ENCODE results near the gene NR4A1.

DNA sequence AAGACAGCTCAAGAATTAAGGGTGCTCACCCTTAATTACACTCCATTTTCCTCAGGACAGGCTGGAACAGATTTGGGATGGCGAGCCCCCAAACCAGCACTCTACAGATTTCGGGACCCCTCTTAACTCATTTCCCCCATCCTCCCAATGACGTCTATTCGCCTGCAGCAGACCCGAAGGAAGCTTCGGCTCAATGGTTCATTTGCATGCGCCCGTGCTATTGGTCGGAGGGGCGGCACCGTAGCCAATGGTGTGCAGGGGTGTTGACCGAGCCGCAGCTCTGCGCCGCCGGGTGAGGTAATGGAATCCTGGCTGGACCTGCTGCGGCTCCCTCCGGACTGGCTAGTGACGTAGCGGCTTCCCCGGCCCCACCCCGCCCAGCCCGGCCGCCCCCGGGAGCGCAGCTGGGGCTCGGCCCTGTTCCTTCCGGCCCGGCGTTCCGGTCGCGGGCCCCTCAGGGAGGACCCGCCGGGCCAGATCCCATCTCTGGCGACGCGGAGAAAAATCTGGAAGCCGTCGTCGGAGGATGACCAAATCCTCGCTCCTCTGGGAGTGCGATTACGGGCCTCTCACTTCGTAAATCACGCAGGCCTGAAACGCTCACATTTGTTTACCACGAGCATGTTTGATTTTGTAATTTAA lies 18.3 kb upstream of the NR4A1 start:
- TF ChIP-seq, protein P1, sequence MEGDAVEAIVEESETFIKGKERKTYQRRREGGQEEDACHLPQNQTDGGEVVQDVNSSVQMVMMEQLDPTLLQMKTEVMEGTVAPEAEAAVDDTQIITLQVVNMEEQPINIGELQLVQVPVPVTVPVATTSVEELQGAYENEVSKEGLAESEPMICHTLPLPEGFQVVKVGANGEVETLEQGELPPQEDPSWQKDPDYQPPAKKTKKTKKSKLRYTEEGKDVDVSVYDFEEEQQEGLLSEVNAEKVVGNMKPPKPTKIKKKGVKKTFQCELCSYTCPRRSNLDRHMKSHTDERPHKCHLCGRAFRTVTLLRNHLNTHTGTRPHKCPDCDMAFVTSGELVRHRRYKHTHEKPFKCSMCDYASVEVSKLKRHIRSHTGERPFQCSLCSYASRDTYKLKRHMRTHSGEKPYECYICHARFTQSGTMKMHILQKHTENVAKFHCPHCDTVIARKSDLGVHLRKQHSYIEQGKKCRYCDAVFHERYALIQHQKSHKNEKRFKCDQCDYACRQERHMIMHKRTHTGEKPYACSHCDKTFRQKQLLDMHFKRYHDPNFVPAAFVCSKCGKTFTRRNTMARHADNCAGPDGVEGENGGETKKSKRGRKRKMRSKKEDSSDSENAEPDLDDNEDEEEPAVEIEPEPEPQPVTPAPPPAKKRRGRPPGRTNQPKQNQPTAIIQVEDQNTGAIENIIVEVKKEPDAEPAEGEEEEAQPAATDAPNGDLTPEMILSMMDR (conservative IDR thresholded peaks at IDR 0.05; ENCODE audit: low read depth, low read length) = no peak
- TF ChIP-seq EZH2 (IDR thresholded peaks at IDR 0.05; ENCODE audit: low read length, unreplicated experiment) = no peak
